SU-DHL-6 (cell line): ENCODE results near the gene ARHGEF1.
A peak's percentile ranks its signal among the peaks of the same experiment; 100 is the strongest.

Source experiments
- CTCF ChIP-seq: fragments of 200-600 bp; sonication (generic); IDR thresholded peaks from one replicate; pipeline ENCODE4 v1.5.1; 2017; ENCODE audit warnings: antibody characterized with exemption, mild to moderate bottlenecking, low read length, moderate library complexity; ENCODE audit not compliant: insufficient read depth, poor library complexity, severe bottlenecking
- EZH2phosphoT487 ChIP-seq: fragments of 200-600 bp; sonication (generic), shearing (Covaris generic); conservative IDR thresholded peaks from 2 replicates; pipeline ENCODE4 v1.6.1; 2018; ENCODE audit warnings: mild to moderate bottlenecking, antibody characterized with exemption, low read length, moderate library complexity, mixed read lengths

GRCh38 chr19:41930926-41931592, 48.1 kb downstream of the ARHGEF1 start:
- peak; percentile 65 for TF ChIP-seq CTCF
- TF ChIP-seq EZH2phosphoT487: no peak
